Smooth muscle cell (in vitro differentiated cells): ENCODE data around the gene EEFSEC. TPM values are rescaled to one million over a fixed set of nuclear protein-coding genes. Genes with fewer than 3 reads are reported as not detected.

Experiments
- DNase-seq: peaks from one replicate; lab custom pipeline; 2025; ENCODE audit not compliant: unreplicated experiment; lab: John Stamatoyannopoulos, UW
- H2AFZ ChIP-seq: fragments of 200-600 bp; sonication (generic); 2 replicates; pipeline ENCODE4 v1.6.0; 2016; ENCODE audit warnings: antibody characterized with exemption, low read depth, mild to moderate bottlenecking
- H3F3A ChIP-seq: fragments of 200-600 bp; sonication (generic); 2 replicates; pipeline ENCODE4 v1.6.0; 2017; ENCODE audit warnings: antibody characterized with exemption, low read depth
- H3K27ac ChIP-seq: fragments of 200-600 bp; sonication (generic); 2 replicates; pipeline ENCODE4 v1.5.1; 2016; ENCODE audit warnings: low read depth, mild to moderate bottlenecking
- H3K27me3 ChIP-seq: fragments of 200-600 bp; sonication (generic); 2 replicates; pipeline ENCODE4 v1.6.1; 2016; ENCODE audit warnings: low read depth, mild to moderate bottlenecking
- H3K36me3 ChIP-seq: fragments of 200-600 bp; sonication (generic); 2 replicates; pipeline ENCODE4 v1.5.1; 2016; ENCODE audit warnings: low read depth
- H3K4me1 ChIP-seq: fragments of 200-600 bp; sonication (generic); 2 replicates; pipeline ENCODE4 v1.5.1; 2016; ENCODE audit warnings: low read depth
- H3K4me2 ChIP-seq: fragments of 200-600 bp; sonication (generic); 2 replicates; pipeline ENCODE4 v1.6.0; 2016; ENCODE audit warnings: mild to moderate bottlenecking
- H3K4me3 ChIP-seq: fragments of 200-600 bp; sonication (generic); 2 replicates; pipeline ENCODE4 v1.5.1; 2016; ENCODE audit warnings: mild to moderate bottlenecking
- H3K79me2 ChIP-seq: fragments of 200-600 bp; sonication (generic); 2 replicates; pipeline ENCODE4 v1.6.0; 2016; ENCODE audit warnings: low read depth, mild to moderate bottlenecking
- H3K9ac ChIP-seq: fragments of 200-600 bp; sonication (generic); 2 replicates; pipeline ENCODE4 v1.6.0; 2016; ENCODE audit warnings: low read depth
- H3K9me3 ChIP-seq: fragments of 200-600 bp; sonication (generic); replicated peaks from 2 replicates; pipeline ENCODE4 v1.5.1; 2016; ENCODE audit warnings: low read depth
- H4K20me1 ChIP-seq: fragments of 200-600 bp; sonication (generic); 2 replicates; pipeline ENCODE4 v1.6.0; 2016; ENCODE audit warnings: low read depth
- CTCF ChIP-seq: fragments of 200-600 bp; sonication (generic); IDR thresholded peaks from 2 replicates; pipeline ENCODE4 v1.5.1; 2017; ENCODE audit warnings: borderline replicate concordance, mild to moderate bottlenecking, antibody characterized with exemption; ENCODE audit not compliant: insufficient read depth, poor library complexity, severe bottlenecking
- whole genome bisulfite sequencing: methylation state at CpG from one replicate; pipeline ENCODE4 v1.1.7; 2016; ENCODE audit warnings: low lambda C conversion rate; 5-methylcytosine and 5-hydroxymethylcytosine counted together
- polyA plus RNA-seq: library from polyadenylated mRNA; unstranded; fragments of >200 nt; fragmentation: Nextera tagmentation; extraction: Ambion mirVana; gene quantifications from 2 replicates; pipeline ENCODE4 v1.2.1, GENCODE V29; 2016
- total RNA-seq: library from RNA; depleted of rRNA; stranded (reverse); fragments of >200 nt; gene quantifications from 2 replicates; pipeline ENCODE4 v1.2.3, GENCODE V29; 2014

EEFSEC gene
- total and polyA plus RNA-seq, 2 experiments from 2014 or later = 12.4 to 17.1 TPM

GRCh38 chr3:128439226-128439625, 285.9 kb downstream of the EEFSEC start:
- 100% methylated on average over 2 of the region's 3 CpGs for WGBS
- H2AFZ ChIP-seq = no peak overlapping the region
- no peak for DNase-seq

GRCh38 chr3:128442070-128442469, 288.8 kb downstream of the EEFSEC start:
- no peaks in the 10 kb centered on the region for H4K20me1 ChIP-seq
- no peak overlapping the region for H3K9ac ChIP-seq
- no peak overlapping the region for H3K27ac ChIP-seq
- no peaks in the 10 kb centered on the region for H3K36me3 ChIP-seq
- H3K4me2 ChIP-seq = no peak overlapping the region
- 69% methylated on average over 7 of the region's 7 CpGs for WGBS
- H3F3A ChIP-seq = no peaks in the 10 kb centered on the region
- no peak overlapping the region for H2AFZ ChIP-seq
- TF ChIP-seq CTCF = no peak
- no peak for DNase-seq
- H3K4me1 ChIP-seq = no peaks in the 10 kb centered on the region
- H3K79me2 ChIP-seq = no peaks in the 10 kb centered on the region
- H3K9me3 ChIP-seq = no peaks in the 10 kb centered on the region
- H3K27me3 ChIP-seq = no peaks in the 10 kb centered on the region
- no peak overlapping the region for H3K4me3 ChIP-seq

More at GRCh38 chr3:128439226-128439625, 285.9 kb downstream of the EEFSEC start:
- Histone ChIP-seq H3K4me3 (no peak overlapping the region), H3K9me3 (no peaks in the 10 kb centered on the region), H3K36me3 (no peaks in the 10 kb centered on the region), H3K79me2 (no peaks in the 10 kb centered on the region), H3F3A (no peaks in the 10 kb centered on the region), H3K4me1 (no peaks in the 10 kb centered on the region), H3K27me3 (no peaks in the 10 kb centered on the region), H3K27ac (no peak overlapping the region), H4K20me1 (no peaks in the 10 kb centered on the region), H3K9ac (no peak overlapping the region), H3K4me2 (no peak overlapping the region)
- no peak for TF ChIP-seq CTCF

GRCh38 chr3:128442949-128443348, 289.7 kb downstream of the EEFSEC start:
- Histone ChIP-seq H3K9ac (no peak overlapping the region), H3K4me1 (no peaks in the 10 kb centered on the region), H4K20me1 (no peaks in the 10 kb centered on the region), H3K9me3 (no peaks in the 10 kb centered on the region), H3K4me3 (no peak overlapping the region), H2AFZ (no peak overlapping the region), H3K27me3 (no peaks in the 10 kb centered on the region), H3K4me2 (no peak overlapping the region), H3K79me2 (no peaks in the 10 kb centered on the region), H3K27ac (no peak overlapping the region), H3K36me3 (no peaks in the 10 kb centered on the region), H3F3A (no peaks in the 10 kb centered on the region)
- WGBS = 95% methylated on average over 6 of the region's 6 CpGs
- TF ChIP-seq CTCF = no peak
- DNase-seq = no peak

GRCh38 chr3:128443771-128444170, 290.5 kb downstream of the EEFSEC start:
- Histone ChIP-seq H3K79me2 (no peaks in the 10 kb centered on the region), H3K4me1 (no peaks in the 10 kb centered on the region), H3K4me3 (no peak overlapping the region), H2AFZ (no peak overlapping the region), H3K4me2 (no peak overlapping the region), H3K36me3 (no peaks in the 10 kb centered on the region), H3K9me3 (no peaks in the 10 kb centered on the region), H4K20me1 (no peaks in the 10 kb centered on the region), H3F3A (no peaks in the 10 kb centered on the region), H3K9ac (no peak overlapping the region), H3K27me3 (no peaks in the 10 kb centered on the region), H3K27ac (no peak overlapping the region)
- no peak for DNase-seq
- whole genome bisulfite sequencing = 78% methylated on average over 3 of the region's 3 CpGs
- no peak for TF ChIP-seq CTCF
